GM18951 (cell line): Measurements from ENCODE around the gene CKS1B.

ENCODE experiments used
- POLR2A ChIP-seq: IDR thresholded peaks from 4 replicates; pipeline ENCODE4 v1.6.1; 2011; ENCODE audit warnings: mild to moderate bottlenecking; ENCODE audit not compliant: insufficient read length, insufficient read depth; ENCODE audit errors: extremely low read depth
- in situ Hi-C: fragments of 300-500 bp; cut with MboI; formaldehyde crosslinking; loops from one replicate; pipeline ENCODE4 v1.12.0; 2022; ENCODE audit warnings: low sequenced_read_pairs, mixed read lengths, inconsistent platforms; ENCODE audit not compliant: unreplicated experiment

CKS1B gene

DNA sequence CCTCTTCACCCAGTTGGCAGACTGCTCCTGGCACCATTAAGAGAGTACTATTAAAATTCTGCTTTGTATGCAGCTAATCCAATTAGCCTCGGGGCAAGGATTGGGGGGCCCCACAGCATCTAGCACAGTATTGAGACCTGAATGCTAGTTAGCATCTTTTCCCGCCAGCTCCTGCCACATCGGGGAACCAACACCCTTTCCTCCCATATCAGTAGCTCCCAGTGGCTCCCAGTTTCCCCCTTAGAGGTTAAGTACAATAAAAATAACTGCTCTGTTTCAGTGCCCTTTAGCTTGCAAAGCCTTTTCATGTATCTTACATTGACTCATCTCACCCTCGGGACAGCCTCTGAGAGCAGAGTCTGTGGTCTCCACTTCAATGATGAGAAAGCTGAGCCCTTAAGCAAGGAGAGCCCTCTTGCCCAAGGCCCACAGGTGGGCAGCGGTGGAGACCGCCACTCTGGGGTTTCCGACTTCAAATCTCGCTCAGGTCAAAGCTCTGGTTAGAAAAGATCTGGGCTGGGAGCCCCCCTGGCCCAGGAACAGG, 33.8 kb upstream of the CKS1B start:
- in situ Hi-C loops = no loop called here
- no peak for TF ChIP-seq POLR2A

DNA sequence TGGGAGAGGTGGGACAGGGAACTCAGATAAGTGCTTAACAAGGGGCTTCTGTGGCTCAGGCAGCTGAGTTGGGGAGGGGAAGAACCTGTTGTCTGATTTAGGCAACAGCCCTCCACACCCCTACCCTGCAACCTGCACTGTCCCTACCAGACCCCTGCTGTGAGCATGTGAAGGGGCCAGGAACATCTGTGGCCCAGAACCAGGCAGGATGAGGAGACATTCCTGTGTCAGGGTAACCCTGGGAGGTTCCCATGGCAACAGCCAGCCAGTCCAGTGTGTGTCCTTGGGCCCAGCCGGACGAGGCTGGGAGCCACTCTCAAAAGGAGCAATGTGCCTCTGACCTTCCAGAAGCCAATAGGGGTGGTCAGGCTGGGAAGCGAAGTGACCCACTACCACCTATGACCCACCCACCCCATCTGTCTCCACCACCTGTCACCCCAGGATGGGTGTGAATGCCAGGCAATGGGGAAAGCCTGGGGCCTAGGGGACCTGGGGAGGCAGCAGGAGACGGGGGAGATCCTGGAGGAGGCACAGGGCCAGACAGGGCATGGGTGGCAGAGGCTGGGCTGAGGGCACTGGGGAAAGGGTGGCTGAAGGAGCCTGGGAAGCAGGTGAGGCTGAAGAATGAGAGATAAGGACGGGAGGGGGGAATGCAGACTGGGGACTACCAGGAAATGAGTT, 33.0 kb upstream of the CKS1B start:
- in situ Hi-C loops = no loop called here
- TF ChIP-seq POLR2A = no peak

- in situ Hi-C loops = no loop called here
- TF ChIP-seq POLR2A = no peak
These were observed 30.7 kb upstream of the CKS1B start for GRCh38 chr1:154943649-154944400.

GRCh38 chr1:154944401-154945159, 29.9 kb upstream of the CKS1B start:
- in situ Hi-C loops = no loop called here

GRCh38 chr1:154945160-154945961, 29.1 kb upstream of the CKS1B start:
- in situ Hi-C loops = no loop called here
- TF ChIP-seq POLR2A = no peak

More at GRCh38 chr1:154944401-154945159, 29.9 kb upstream of the CKS1B start:
- no peak for TF ChIP-seq POLR2A

DNA sequence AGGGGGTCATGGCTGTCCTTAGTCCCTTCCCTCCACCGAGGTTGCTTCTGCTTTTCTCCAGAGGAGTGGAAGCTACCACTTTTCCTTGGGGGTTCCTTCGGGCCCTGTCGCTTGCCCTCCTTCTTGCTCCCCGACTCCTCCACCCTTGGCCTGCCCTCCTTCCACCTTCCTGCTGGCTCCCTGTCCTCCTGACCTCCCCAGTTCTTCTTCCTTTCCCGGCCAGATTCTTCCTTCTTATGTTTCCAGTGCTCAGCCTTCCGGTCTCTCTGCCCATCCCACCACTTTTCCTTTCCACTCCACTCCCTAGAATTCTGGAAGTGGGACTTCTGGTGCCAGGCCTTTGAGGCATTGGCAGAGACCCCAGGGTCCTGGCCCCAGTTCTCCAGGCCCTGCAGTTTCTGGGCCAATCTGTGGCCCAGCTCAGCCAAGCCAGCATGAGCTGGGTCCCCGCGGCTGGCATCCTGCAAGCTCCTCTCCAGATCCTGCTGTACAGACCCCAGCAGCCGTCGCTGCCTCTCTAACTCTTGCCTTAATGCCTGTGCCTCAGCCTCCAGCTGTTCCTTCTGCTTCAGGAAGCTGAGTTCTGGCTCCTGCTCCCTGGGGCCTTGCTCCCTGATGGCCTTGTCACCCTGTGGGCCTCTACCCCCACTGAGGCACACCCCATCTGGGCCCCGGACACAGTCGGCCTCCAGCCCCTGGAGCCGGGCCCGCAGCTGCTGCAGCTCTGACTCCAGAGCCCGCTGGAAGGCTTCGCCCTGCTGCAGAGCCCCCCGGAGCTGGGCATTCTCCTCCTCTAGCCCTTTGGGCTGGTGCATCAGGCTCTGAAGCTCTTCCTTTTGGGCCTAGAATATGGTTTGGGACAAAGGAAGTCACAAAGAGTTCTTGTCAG, 28.3 kb upstream of the CKS1B start:
- in situ Hi-C loops = no loop called here
- no peak for TF ChIP-seq POLR2A

GRCh38 chr1:154948079-154948478, 26.4 kb upstream of the CKS1B start:
- in situ Hi-C loops = no loop called here
- no peak for TF ChIP-seq POLR2A

DNA sequence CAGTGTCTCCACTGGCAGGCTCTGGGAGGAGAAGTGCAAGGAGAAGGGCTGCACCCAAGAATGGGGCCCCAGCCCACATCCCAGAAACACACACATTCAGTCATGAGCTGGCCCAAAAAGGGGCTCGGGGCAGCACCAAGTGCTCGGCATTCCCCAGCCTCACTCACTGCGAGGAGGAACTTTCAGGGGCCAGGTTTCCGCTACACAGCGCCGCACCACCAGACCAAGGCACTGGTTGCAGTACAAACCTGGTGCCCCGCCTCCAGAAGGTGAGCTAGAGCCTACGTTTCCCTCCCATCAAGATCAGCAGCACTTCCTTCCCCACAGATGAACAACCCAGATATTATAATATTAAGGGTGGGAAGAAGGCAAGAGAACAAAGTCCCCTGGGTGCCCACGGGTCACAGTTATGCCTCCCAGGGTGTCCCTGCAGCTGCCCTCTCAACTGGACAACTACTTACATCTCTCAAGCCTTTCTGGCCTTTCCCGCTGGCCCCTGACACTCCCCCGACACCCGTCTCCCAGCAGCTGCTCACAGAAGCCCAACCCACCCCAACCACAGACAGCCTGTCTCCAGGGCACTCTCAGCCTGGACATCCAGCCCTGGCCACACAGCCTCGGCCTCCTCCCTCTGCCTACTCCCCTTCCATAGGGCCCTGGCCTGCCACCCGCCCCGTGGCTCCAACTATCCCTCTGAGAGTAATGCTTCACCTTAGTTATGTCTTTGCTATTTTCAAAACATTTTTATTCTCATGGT, 22.4 kb upstream of the CKS1B start:
- no peak for TF ChIP-seq POLR2A
- in situ Hi-C loops = loop anchor here (5.0 kb wide), 1 partner anchor 75 kb away; no protein-coding TSS in a partner anchor

DNA sequence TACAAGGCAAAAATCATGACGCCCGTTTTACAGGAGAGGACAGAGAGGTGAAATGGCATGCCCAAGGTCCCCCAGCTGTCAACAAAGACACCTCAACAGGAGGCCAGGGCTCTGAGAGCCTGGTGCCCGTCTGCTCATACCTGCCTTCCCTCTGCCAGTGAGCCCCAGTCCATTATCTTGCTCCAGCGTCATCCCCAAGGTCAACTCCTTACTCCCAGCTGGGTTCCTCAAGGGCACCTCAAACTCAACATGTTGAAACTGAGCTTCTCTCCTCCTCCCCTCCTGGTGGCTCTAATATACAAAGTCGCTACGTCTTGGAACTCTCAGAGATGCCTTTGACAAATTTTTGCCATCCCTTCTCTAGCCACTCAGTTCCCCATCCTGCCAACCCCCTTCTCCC, 21.8 kb upstream of the CKS1B start:
- in situ Hi-C loops = loop anchor here (5.0 kb wide), 1 partner anchor 75 kb away; no protein-coding TSS in a partner anchor

GRCh38 chr1:154953611-154954038, 20.9 kb upstream of the CKS1B start:
- TF ChIP-seq POLR2A = no peak
- in situ Hi-C loops = loop anchor here (5.0 kb wide), 1 partner anchor 76 kb away; no protein-coding TSS in a partner anchor

More for the DNA sequence above, 21.8 kb upstream of the CKS1B start:
- no peak for TF ChIP-seq POLR2A

GRCh38 chr1:154954541-154954940, 19.9 kb upstream of the CKS1B start:
- in situ Hi-C loops = loop anchor here (5.0 kb wide), 1 partner anchor 77 kb away; no protein-coding TSS in a partner anchor
- no peak for TF ChIP-seq POLR2A
